ENCODE data around the gene FCN3.
A peak's percentile ranks its signal among the peaks of the same experiment; 100 is the strongest.

FCN3 gene

GRCh38 chr1:27359822-27360158, 14.8 kb downstream of the FCN3 start:
- H3K4me3 ChIP-seq (ENCODE audit: low read depth in 1 of 5, low read length in 5 of 5) = no peak overlapping the region
- H3K4me1 ChIP-seq (ENCODE audit: control insufficient read depth in 5 of 5, insufficient read depth in 5 of 5, low read length in 5 of 5) = peaks cover 0 to 31% (median 20%) of the 10 kb centered on the region in 5 donors
- no peaks in the 10 kb centered on the region for H3K9me3 ChIP-seq (ENCODE audit: control insufficient read depth in 5 of 5, low read length in 5 of 5)
- H3K27me3 ChIP-seq (ENCODE audit: control insufficient read depth in 5 of 5, insufficient read depth in 4 of 5, low read length in 5 of 5) = no peaks in the 10 kb centered on the region
- peaks cover 0 to 95% (median 88%) of the 10 kb centered on the region in 5 donors for H3K36me3 ChIP-seq (ENCODE audit: control insufficient read depth in 5 of 5, insufficient read depth in 5 of 5, low read length in 5 of 5)
- H3K9ac ChIP-seq (ENCODE audit: low read length in 5 of 5) = no peak overlapping the region
- no peak overlapping the region for H3K27ac ChIP-seq (ENCODE audit: low read depth, low read length)

GRCh38 chr1:27358928-27359313, 15.7 kb downstream of the FCN3 start:
- Histone ChIP-seq H3K4me3 (ENCODE audit: low read depth in 1 of 5, low read length in 5 of 5) (no peak overlapping the region), H3K4me1 (ENCODE audit: control insufficient read depth in 5 of 5, insufficient read depth in 5 of 5, low read length in 5 of 5) (peaks cover 0 to 23% (median 17%) of the 10 kb centered on the region in 5 donors), H3K9ac (ENCODE audit: low read length in 5 of 5) (no peak overlapping the region), H3K36me3 (ENCODE audit: control insufficient read depth in 5 of 5, insufficient read depth in 5 of 5, low read length in 5 of 5) (peaks cover 0 to 90% (median 87%) of the 10 kb centered on the region in 5 donors), H3K27me3 (ENCODE audit: control insufficient read depth in 5 of 5, insufficient read depth in 4 of 5, low read length in 5 of 5) (no peaks in the 10 kb centered on the region), H3K27ac (ENCODE audit: low read depth, low read length) (no peak overlapping the region), H3K9me3 (ENCODE audit: control insufficient read depth in 5 of 5, low read length in 5 of 5) (no peaks in the 10 kb centered on the region)

GRCh38 chr1:27358038-27358927, 16.3 kb downstream of the FCN3 start:
- H3K9me3 ChIP-seq (ENCODE audit: control insufficient read depth in 5 of 5, low read length in 5 of 5) = no peaks in the 10 kb centered on the region
- peaks cover 0 to 90% (median 86%) of the 10 kb centered on the region in 5 donors for H3K36me3 ChIP-seq (ENCODE audit: control insufficient read depth in 5 of 5, insufficient read depth in 5 of 5, low read length in 5 of 5)
- peaks cover 0 to 23% (median 14%) of the 10 kb centered on the region in 5 donors for H3K4me1 ChIP-seq (ENCODE audit: control insufficient read depth in 5 of 5, insufficient read depth in 5 of 5, low read length in 5 of 5)
- H3K27me3 ChIP-seq (ENCODE audit: control insufficient read depth in 5 of 5, insufficient read depth in 4 of 5, low read length in 5 of 5) = no peaks in the 10 kb centered on the region
- H3K27ac ChIP-seq (ENCODE audit: low read depth, low read length) = no peak overlapping the region
- H3K4me3 ChIP-seq (ENCODE audit: low read depth in 1 of 5, low read length in 5 of 5) = no peak overlapping the region
- H3K9ac ChIP-seq (ENCODE audit: low read length in 5 of 5) = no peak overlapping the region

DNA sequence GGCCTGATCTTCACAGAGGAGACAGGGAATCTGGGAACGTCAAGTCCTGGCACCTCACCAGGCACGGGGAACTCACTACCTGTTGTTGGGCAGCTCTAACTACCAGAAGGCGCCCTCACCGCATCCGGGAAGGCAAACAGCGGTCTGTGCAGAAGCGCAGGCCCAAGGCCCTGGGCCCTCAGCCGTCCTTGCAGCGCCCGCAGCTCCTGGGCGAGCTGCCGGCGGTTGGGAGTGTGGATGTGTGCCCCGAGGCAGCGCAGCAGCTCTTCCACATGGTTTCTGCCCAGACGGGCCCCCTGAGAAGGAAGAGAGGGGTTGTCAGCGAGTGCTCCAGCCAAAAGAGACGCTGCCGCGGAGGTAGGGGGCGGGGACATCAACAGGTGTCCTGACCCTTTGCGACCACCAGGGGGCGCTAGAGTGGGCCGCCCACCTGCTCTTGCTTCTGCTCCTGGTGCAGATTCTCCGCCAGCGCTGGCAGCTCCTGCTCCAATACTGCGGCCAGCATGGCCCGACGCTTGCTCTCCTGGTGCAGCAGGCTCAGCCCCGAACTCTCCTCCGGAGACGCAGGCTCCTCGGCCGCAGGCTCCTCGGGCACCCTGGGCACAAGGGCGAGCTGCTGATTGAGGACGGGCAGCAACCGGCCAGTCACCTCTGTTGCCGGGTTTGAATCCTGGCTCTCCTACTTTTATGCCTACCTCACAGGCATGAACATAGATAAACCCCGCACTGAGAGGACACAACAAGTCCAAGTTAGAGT, 17.2 kb downstream of the FCN3 start:
- peaks cover 0 to 86% (median 81%) of the 10 kb centered on the region in 5 donors for H3K36me3 ChIP-seq (ENCODE audit: control insufficient read depth in 5 of 5, insufficient read depth in 5 of 5, low read length in 5 of 5)
- H3K4me1 ChIP-seq (ENCODE audit: control insufficient read depth in 5 of 5, insufficient read depth in 5 of 5, low read length in 5 of 5) = peaks cover 0 to 23% (median 14%) of the 10 kb centered on the region in 5 donors
- no peaks in the 10 kb centered on the region for H3K27me3 ChIP-seq (ENCODE audit: control insufficient read depth in 5 of 5, insufficient read depth in 4 of 5, low read length in 5 of 5)
- H3K9ac ChIP-seq (ENCODE audit: low read length in 5 of 5) = no peak overlapping the region
- H3K27ac ChIP-seq (ENCODE audit: low read depth, low read length) = no peak overlapping the region
- no peaks in the 10 kb centered on the region for H3K9me3 ChIP-seq (ENCODE audit: control insufficient read depth in 5 of 5, low read length in 5 of 5)
- peak overlapping the region in 1 of 5 donors; percentile 46 for H3K4me3 ChIP-seq (ENCODE audit: low read depth in 1 of 5, low read length in 5 of 5)

DNA sequence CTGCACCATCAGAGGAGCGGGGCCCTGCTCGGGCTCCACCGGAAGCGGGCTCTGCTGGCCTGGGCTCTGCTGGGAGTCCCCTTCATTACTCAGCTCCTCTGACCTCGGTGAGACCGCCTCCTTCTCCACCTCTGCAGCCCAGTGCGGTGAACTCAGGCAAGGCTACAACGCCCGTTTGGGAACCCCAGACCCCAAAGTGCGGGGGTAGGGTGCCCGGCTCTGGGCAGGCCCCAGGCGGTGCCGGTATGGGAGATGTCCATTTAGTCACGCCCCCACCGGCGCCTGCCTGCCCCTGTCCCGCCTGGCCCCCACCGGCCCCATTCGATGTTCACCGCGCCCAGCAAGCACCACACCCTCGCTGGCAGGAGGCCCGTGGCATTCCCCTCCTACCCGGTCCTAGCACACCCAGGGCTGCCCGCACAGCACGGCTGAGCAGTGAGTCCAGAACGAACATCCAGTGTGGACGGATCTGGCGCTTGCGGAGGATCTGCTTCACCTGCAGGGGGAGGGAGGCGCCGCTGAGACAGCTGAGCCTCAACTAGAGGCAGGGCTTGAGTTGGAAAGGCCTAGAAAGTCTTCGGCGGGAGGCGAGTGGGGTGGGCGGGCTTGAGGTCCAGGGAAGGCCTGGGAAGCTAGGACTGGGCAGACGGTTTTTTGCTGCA, 17.9 kb downstream of the FCN3 start:
- H3K27ac ChIP-seq (ENCODE audit: low read depth, low read length) = no peak overlapping the region
- H3K9ac ChIP-seq (ENCODE audit: low read length in 5 of 5) = no peak overlapping the region
- no peaks in the 10 kb centered on the region for H3K9me3 ChIP-seq (ENCODE audit: control insufficient read depth in 5 of 5, low read length in 5 of 5)
- no peak overlapping the region for H3K4me3 ChIP-seq (ENCODE audit: low read depth in 1 of 5, low read length in 5 of 5)
- no peaks in the 10 kb centered on the region for H3K27me3 ChIP-seq (ENCODE audit: control insufficient read depth in 5 of 5, insufficient read depth in 4 of 5, low read length in 5 of 5)
- peaks cover 0 to 23% (median 14%) of the 10 kb centered on the region in 5 donors for H3K4me1 ChIP-seq (ENCODE audit: control insufficient read depth in 5 of 5, insufficient read depth in 5 of 5, low read length in 5 of 5)
- peaks cover 0 to 79% (median 74%) of the 10 kb centered on the region in 5 donors for H3K36me3 ChIP-seq (ENCODE audit: control insufficient read depth in 5 of 5, insufficient read depth in 5 of 5, low read length in 5 of 5)

GRCh38 chr1:27356277-27356618, 18.4 kb downstream of the FCN3 start:
- no peaks in the 10 kb centered on the region for H3K9me3 ChIP-seq (ENCODE audit: control insufficient read depth in 5 of 5, low read length in 5 of 5)
- H3K4me3 ChIP-seq (ENCODE audit: low read depth in 1 of 5, low read length in 5 of 5) = no peak overlapping the region
- no peak overlapping the region for H3K9ac ChIP-seq (ENCODE audit: low read length in 5 of 5)
- peaks cover 0 to 26% (median 18%) of the 10 kb centered on the region in 5 donors for H3K4me1 ChIP-seq (ENCODE audit: control insufficient read depth in 5 of 5, insufficient read depth in 5 of 5, low read length in 5 of 5)
- no peaks in the 10 kb centered on the region for H3K27me3 ChIP-seq (ENCODE audit: control insufficient read depth in 5 of 5, insufficient read depth in 4 of 5, low read length in 5 of 5)
- peaks cover 0 to 73% (median 69%) of the 10 kb centered on the region in 5 donors for H3K36me3 ChIP-seq (ENCODE audit: control insufficient read depth in 5 of 5, insufficient read depth in 5 of 5, low read length in 5 of 5)
- H3K27ac ChIP-seq (ENCODE audit: low read depth, low read length) = no peak overlapping the region

GRCh38 chr1:27355683-27356082, 18.9 kb downstream of the FCN3 start:
- Histone ChIP-seq H3K36me3 (ENCODE audit: control insufficient read depth in 5 of 5, insufficient read depth in 5 of 5, low read length in 5 of 5) (peaks cover 0 to 68% (median 64%) of the 10 kb centered on the region in 5 donors), H3K4me1 (ENCODE audit: control insufficient read depth in 5 of 5, insufficient read depth in 5 of 5, low read length in 5 of 5) (peaks cover 0 to 31% (median 24%) of the 10 kb centered on the region in 5 donors), H3K27me3 (ENCODE audit: control insufficient read depth in 5 of 5, insufficient read depth in 4 of 5, low read length in 5 of 5) (peaks cover 0 to 4% (median 1%) of the 10 kb centered on the region in 5 donors), H3K9ac (ENCODE audit: low read length in 5 of 5) (no peak overlapping the region), H3K27ac (ENCODE audit: low read depth, low read length) (no peak overlapping the region), H3K4me3 (ENCODE audit: low read depth in 1 of 5, low read length in 5 of 5) (no peak overlapping the region), H3K9me3 (ENCODE audit: control insufficient read depth in 5 of 5, low read length in 5 of 5) (no peaks in the 10 kb centered on the region)

- Histone ChIP-seq H3K9ac (ENCODE audit: low read length in 5 of 5) (no peak overlapping the region), H3K36me3 (ENCODE audit: control insufficient read depth in 5 of 5, insufficient read depth in 5 of 5, low read length in 5 of 5) (peaks cover 0 to 50% (median 45%) of the 10 kb centered on the region in 5 donors), H3K27ac (ENCODE audit: low read depth, low read length) (no peak overlapping the region), H3K9me3 (ENCODE audit: control insufficient read depth in 5 of 5, low read length in 5 of 5) (no peaks in the 10 kb centered on the region), H3K27me3 (ENCODE audit: control insufficient read depth in 5 of 5, insufficient read depth in 4 of 5, low read length in 5 of 5) (peaks cover 5 to 22% (median 12%) of the 10 kb centered on the region in 5 donors), H3K4me3 (ENCODE audit: low read depth in 1 of 5, low read length in 5 of 5) (no peak overlapping the region), H3K4me1 (ENCODE audit: control insufficient read depth in 5 of 5, insufficient read depth in 5 of 5, low read length in 5 of 5) (peaks cover 0 to 37% (median 32%) of the 10 kb centered on the region in 5 donors)
These were observed 21.0 kb downstream of the FCN3 start for GRCh38 chr1:27353629-27354028.

GRCh38 chr1:27353166-27353565, 21.5 kb downstream of the FCN3 start:
- no peak overlapping the region for H3K27ac ChIP-seq (ENCODE audit: low read depth, low read length)
- H3K9me3 ChIP-seq (ENCODE audit: control insufficient read depth in 5 of 5, low read length in 5 of 5) = no peaks in the 10 kb centered on the region
- H3K4me3 ChIP-seq (ENCODE audit: low read depth in 1 of 5, low read length in 5 of 5) = no peak overlapping the region
- H3K9ac ChIP-seq (ENCODE audit: low read length in 5 of 5) = no peak overlapping the region
- H3K4me1 ChIP-seq (ENCODE audit: control insufficient read depth in 5 of 5, insufficient read depth in 5 of 5, low read length in 5 of 5) = peaks cover 0 to 37% (median 32%) of the 10 kb centered on the region in 5 donors
- peaks cover 0 to 45% (median 41%) of the 10 kb centered on the region in 5 donors for H3K36me3 ChIP-seq (ENCODE audit: control insufficient read depth in 5 of 5, insufficient read depth in 5 of 5, low read length in 5 of 5)
- peaks cover 5 to 22% (median 12%) of the 10 kb centered on the region in 5 donors for H3K27me3 ChIP-seq (ENCODE audit: control insufficient read depth in 5 of 5, insufficient read depth in 4 of 5, low read length in 5 of 5)
